ENCODE measurements around the gene PATZ1.

DNA sequence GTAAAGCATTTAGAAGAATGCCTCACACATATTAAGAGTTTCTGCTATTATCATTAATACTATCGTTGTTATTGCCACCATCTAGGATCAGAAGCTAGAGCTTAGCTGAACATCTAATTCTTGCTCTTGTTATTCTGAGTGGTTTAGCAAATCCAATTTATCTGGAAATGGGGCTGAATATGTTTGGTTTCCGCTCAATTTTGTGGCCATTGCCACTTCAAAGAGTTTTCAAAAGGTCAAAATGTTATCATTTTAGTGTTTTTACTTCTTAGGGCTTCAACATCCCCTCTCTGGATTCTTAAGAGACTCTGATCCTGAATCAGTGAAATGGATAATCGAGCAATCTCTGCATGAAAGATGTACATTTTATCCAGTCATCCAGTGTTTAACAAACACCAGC, 43.6 kb downstream of the PATZ1 start:
- no peak for TF ChIP-seq POLR2A (IDR thresholded peaks at IDR 0.05; ENCODE audit: control extremely low read depth in 1 of 2, low read depth in 2 of 2, low read length in 2 of 2)
- no peak for TF ChIP-seq CHD2 (IDR thresholded peaks at IDR 0.05; ENCODE audit: low read length)
- TF ChIP-seq TEAD4 (IDR thresholded peaks at IDR 0.05; ENCODE audit: low read depth, low read length): no peak
- no peak for TF ChIP-seq ZNF274 (IDR thresholded peaks at IDR 0.05; ENCODE audit: borderline replicate concordance, extremely low read depth, low read length)
- TF ChIP-seq, protein P1, sequence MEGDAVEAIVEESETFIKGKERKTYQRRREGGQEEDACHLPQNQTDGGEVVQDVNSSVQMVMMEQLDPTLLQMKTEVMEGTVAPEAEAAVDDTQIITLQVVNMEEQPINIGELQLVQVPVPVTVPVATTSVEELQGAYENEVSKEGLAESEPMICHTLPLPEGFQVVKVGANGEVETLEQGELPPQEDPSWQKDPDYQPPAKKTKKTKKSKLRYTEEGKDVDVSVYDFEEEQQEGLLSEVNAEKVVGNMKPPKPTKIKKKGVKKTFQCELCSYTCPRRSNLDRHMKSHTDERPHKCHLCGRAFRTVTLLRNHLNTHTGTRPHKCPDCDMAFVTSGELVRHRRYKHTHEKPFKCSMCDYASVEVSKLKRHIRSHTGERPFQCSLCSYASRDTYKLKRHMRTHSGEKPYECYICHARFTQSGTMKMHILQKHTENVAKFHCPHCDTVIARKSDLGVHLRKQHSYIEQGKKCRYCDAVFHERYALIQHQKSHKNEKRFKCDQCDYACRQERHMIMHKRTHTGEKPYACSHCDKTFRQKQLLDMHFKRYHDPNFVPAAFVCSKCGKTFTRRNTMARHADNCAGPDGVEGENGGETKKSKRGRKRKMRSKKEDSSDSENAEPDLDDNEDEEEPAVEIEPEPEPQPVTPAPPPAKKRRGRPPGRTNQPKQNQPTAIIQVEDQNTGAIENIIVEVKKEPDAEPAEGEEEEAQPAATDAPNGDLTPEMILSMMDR (IDR thresholded peaks at IDR 0.05; ENCODE audit: control extremely low read depth in 1 of 3, insufficient read depth in 1 of 3, low read depth in 1 of 3, low read length in 3 of 3): no peak
- TF ChIP-seq, protein P2, sequence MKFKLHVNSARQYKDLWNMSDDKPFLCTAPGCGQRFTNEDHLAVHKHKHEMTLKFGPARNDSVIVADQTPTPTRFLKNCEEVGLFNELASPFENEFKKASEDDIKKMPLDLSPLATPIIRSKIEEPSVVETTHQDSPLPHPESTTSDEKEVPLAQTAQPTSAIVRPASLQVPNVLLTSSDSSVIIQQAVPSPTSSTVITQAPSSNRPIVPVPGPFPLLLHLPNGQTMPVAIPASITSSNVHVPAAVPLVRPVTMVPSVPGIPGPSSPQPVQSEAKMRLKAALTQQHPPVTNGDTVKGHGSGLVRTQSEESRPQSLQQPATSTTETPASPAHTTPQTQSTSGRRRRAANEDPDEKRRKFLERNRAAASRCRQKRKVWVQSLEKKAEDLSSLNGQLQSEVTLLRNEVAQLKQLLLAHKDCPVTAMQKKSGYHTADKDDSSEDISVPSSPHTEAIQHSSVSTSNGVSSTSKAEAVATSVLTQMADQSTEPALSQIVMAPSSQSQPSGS (IDR thresholded peaks at IDR 0.05; ENCODE audit: low read length): no peak
- TF ChIP-seq GABPA (IDR thresholded peaks at IDR 0.05; ENCODE audit: borderline replicate concordance, insufficient read depth, low read length): no peak
- TF ChIP-seq, protein P3, sequence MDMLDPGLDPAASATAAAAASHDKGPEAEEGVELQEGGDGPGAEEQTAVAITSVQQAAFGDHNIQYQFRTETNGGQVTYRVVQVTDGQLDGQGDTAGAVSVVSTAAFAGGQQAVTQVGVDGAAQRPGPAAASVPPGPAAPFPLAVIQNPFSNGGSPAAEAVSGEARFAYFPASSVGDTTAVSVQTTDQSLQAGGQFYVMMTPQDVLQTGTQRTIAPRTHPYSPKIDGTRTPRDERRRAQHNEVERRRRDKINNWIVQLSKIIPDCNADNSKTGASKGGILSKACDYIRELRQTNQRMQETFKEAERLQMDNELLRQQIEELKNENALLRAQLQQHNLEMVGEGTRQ (IDR thresholded peaks at IDR 0.05; ENCODE audit: low read length): no peak
- no peak for TF ChIP-seq JUN (IDR thresholded peaks at IDR 0.05; ENCODE audit: low read depth, low read length)
- no peak for TF ChIP-seq RFX5 (IDR thresholded peaks at IDR 0.05; ENCODE audit: borderline replicate concordance, low read depth, low read length)
- TF ChIP-seq EZH2 (IDR thresholded peaks at IDR 0.05; ENCODE audit: low read depth, low read length, severe bottlenecking): no peak
- TF ChIP-seq KDM5A (IDR thresholded peaks at IDR 0.05; ENCODE audit: low read length): no peak
- TF ChIP-seq KDM1A (IDR thresholded peaks at IDR 0.05; ENCODE audit: borderline replicate concordance, low read length): no peak
